GM21737 (cell line): ENCODE data around the gene COX4I1.

Experiments
- ATAC-seq: cut with Tn5 transposase; IDR thresholded peaks from one replicate; pipeline ENCODE4 v1.9.1; 2021; ENCODE audit warnings: mild to moderate bottlenecking, moderate library complexity; ENCODE audit not compliant: unreplicated experiment

The COX4I1 gene

GRCh38 chr16:85854935-85855334 is 55.4 kb downstream of the COX4I1 start:
- no peak for ATAC-seq

- no peak for ATAC-seq
Observed at GRCh38 chr16:85856079-85856478, 56.6 kb downstream of the COX4I1 start.

DNA sequence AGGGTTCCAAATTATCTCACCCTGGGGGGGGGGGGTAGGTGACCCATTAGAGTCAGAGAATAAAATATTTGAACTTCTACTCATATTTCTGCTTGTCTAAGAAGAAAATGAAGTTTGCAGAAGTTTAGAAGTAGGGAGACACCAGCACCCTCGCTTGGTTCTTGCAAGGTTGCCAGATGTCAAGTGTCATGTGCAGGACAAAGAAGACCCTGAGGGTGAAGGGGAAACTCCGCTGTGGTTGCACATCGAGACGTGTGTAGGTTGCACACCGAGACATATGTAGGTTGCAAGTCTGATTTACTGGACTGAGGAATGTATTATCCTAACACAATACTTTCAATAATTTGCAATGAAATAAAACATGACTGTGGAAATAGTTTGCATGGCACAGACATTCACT is 57.1 kb downstream of the COX4I1 start:
- ATAC-seq, result no peak
